ENCODE results near the gene TUBB1.

TUBB1 gene

DNA sequence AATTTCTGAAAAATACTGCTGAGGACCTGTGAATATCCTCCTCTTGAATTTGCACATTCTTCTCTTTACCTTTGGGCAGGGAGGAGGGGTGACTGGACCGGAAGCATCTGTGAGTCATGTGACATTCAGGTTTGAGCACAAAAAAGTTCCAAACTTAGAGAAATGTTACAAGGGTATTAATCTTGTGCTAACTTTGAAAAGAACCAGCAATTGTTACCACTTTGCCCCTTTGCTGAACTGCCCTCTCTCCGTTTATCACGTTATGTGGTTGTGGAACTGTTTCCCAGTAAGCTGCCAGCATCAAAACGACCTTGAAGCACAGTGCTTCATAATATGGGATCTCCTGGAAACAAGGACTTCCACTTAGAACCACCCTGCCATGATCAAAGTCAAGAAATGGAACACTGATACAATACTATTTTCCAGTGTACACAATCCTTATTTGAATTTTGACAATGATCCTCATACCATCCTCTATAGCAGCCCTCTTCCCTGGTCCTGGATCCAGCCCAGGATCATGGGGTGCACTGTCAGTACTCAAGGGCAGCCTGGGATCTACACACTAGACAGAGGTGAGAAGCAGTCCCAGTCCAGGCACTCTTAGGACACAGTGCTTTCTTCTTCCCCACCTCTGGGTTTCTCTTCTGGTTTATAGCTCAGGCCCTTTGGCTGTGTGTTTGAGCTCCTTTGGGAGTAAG is 2.3 kb upstream of the TUBB1 start:
- H3K4me1 ChIP-seq (ENCODE audit: low read length) = peaks cover 9% of the 10 kb centered on the region
- H3K36me3 ChIP-seq (replicated peaks; ENCODE audit: low read depth, low read length) = peaks cover 3% of the 10 kb centered on the region
- H3K79me2 ChIP-seq (ENCODE audit: low read length) = no peaks in the 10 kb centered on the region
- no peak overlapping the region for H3K4me2 ChIP-seq (ENCODE audit: low read length)
- H3K9me3 ChIP-seq (ENCODE audit: insufficient read depth, low read length) = no peaks in the 10 kb centered on the region
- no peaks in the 10 kb centered on the region for H4K20me1 ChIP-seq (ENCODE audit: insufficient read depth, low read length)
- no peak overlapping the region for H3K4me3 ChIP-seq (ENCODE audit: low read length)
- TF ChIP-seq CTCF (IDR thresholded peaks at IDR 0.05; ENCODE audit: low read depth, low read length) = no peak
- TF ChIP-seq EZH2phosphoT487 (IDR thresholded peaks at IDR 0.05; ENCODE audit: low read depth) = no peak
- no peak overlapping the region for H3K27ac ChIP-seq (ENCODE audit: low read length)
- H2AFZ ChIP-seq (ENCODE audit: low read depth, low read length) = no peak overlapping the region
- H3K27me3 ChIP-seq (ENCODE audit: low read depth, low read length) = 0 out of 2 replicates have a peak, but pooled peaks cover 4% of the 10 kb centered on the region
- H3K9ac ChIP-seq (ENCODE audit: low read length) = no peak overlapping the region

DNA sequence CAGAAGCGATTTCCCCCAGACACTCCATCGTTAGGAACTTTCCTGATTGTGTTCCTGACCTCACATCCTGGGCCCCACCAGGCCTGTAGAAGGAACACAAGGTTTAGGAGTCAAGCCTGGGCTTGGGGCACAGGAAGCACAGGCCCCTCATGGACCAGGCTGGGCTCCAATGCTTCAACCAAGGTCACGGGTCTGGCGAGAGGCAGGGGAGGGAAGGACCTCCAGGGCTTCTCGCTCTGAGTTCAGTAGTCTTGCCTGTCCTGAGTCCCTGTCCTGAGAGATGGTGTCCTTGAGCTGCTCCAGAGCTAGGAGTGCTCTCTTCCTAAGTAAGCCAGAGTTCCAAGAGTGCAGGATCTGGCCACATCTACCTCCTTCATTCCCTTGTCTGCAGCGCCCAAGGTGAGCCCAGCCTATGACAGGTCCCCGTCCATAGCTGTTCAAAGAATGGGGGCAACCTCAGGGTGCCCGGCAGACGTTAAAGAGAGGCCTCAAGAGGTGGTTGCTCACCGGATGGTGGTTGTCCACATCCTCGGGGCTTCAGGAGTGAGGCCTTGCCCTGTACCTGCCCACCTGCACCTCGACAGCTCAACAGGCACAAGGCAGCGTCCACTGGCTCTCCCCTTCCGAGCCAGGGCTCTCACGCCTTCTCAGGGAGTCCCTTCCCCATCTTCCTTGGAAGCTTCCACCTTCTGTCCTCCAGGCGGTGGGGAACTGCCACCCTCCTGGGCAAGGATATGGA is 1.6 kb upstream of the TUBB1 start:
- H3K4me3 ChIP-seq (ENCODE audit: low read length) = no peak overlapping the region
- peaks cover 9% of the 10 kb centered on the region for H3K4me1 ChIP-seq (ENCODE audit: low read length)
- H2AFZ ChIP-seq (ENCODE audit: low read depth, low read length) = no peak overlapping the region
- no peak overlapping the region for H3K27ac ChIP-seq (ENCODE audit: low read length)
- peaks cover 9% of the 10 kb centered on the region for H3K36me3 ChIP-seq (replicated peaks; ENCODE audit: low read depth, low read length)
- H3K27me3 ChIP-seq (ENCODE audit: low read depth, low read length) = no peaks in the 10 kb centered on the region
- H4K20me1 ChIP-seq (ENCODE audit: insufficient read depth, low read length) = 0 out of 2 replicates have a peak, but pooled peaks cover 2% of the 10 kb centered on the region
- H3K9ac ChIP-seq (ENCODE audit: low read length) = no peak overlapping the region
- H3K4me2 ChIP-seq (ENCODE audit: low read length) = no peak overlapping the region
- TF ChIP-seq EZH2phosphoT487 (IDR thresholded peaks at IDR 0.05; ENCODE audit: low read depth) = no peak
- H3K9me3 ChIP-seq (ENCODE audit: insufficient read depth, low read length) = no peaks in the 10 kb centered on the region
- no peaks in the 10 kb centered on the region for H3K79me2 ChIP-seq (ENCODE audit: low read length)

DNA sequence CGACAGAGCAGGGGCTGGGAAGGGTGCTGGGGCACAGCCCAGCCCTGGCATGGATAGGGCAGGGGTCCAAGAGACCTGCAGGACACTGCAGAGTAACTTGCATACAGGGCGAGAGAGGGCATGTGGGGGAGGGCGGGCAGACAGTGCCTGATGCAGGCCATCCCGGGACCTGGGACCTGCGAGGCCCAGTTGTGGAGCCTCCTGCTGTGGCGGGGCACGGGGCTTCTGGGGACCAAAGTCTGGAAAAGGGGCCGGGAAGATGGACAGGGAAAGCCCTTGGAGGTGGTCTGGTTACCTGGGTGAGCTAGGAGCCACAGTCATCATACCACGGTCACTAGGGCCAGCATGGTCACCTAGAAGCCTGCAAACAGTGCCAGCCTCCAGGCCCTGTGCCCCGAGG is 412 bp upstream of the TUBB1 start:
- Histone ChIP-seq H3K4me1 (ENCODE audit: low read length) (peaks cover 9% of the 10 kb centered on the region), H4K20me1 (ENCODE audit: insufficient read depth, low read length) (0 out of 2 replicates have a peak, but pooled peaks cover 6% of the 10 kb centered on the region), H3K27me3 (ENCODE audit: low read depth, low read length) (no peaks in the 10 kb centered on the region), H3K4me2 (ENCODE audit: low read length) (no peak overlapping the region), H3K79me2 (ENCODE audit: low read length) (no peaks in the 10 kb centered on the region), H3K27ac (ENCODE audit: low read length) (no peak overlapping the region), H3K4me3 (ENCODE audit: low read length) (no peak overlapping the region), H3K9ac (ENCODE audit: low read length) (no peak overlapping the region), H3K36me3 (replicated peaks; ENCODE audit: low read depth, low read length) (peaks cover 20% of the 10 kb centered on the region), H2AFZ (ENCODE audit: low read depth, low read length) (no peak overlapping the region), H3K9me3 (ENCODE audit: insufficient read depth, low read length) (no peaks in the 10 kb centered on the region)
- TF ChIP-seq CTCF (IDR thresholded peaks at IDR 0.05; ENCODE audit: low read depth, low read length) = no peak
- TF ChIP-seq EZH2phosphoT487 (IDR thresholded peaks at IDR 0.05; ENCODE audit: low read depth) = no peak

DNA sequence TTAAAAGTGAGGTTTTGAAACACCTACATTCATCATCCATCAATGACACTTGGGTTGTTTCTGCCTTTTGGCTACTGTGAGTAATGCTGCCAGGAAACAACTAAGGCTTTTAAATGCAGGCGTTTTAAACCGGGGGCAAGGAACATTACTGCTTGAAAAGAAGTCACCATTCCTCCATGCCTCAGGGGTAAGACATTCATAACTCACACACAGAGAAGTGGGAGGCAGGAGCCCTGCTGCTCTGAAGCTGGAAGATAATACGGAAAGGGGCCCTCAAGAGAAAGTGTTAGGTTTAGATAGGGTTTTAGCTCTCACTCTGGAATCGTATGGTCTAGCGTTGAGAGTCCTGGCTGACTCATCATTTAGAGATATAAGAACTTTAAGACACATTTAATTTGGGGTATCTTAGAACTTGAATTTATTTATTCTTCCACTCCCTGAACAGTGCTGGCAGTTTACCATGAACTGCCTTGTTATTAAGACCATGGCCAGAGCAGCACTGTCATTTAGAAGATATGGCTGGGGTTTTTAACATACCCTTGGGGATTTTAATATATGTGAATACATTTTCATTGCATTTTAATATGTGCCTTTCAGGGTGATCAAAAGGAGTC is 1.8 kb downstream of the TUBB1 start:
- Histone ChIP-seq H3K36me3 (replicated peaks; ENCODE audit: low read depth, low read length) (peaks cover 42% of the 10 kb centered on the region), H4K20me1 (ENCODE audit: insufficient read depth, low read length) (peaks cover 25% of the 10 kb centered on the region), H3K79me2 (ENCODE audit: low read length) (peaks cover 19% of the 10 kb centered on the region), H2AFZ (ENCODE audit: low read depth, low read length) (no peak overlapping the region), H3K4me3 (ENCODE audit: low read length) (no peak overlapping the region), H3K9ac (ENCODE audit: low read length) (no peak overlapping the region), H3K27ac (ENCODE audit: low read length) (no peak overlapping the region), H3K27me3 (ENCODE audit: low read depth, low read length) (no peaks in the 10 kb centered on the region), H3K9me3 (ENCODE audit: insufficient read depth, low read length) (no peaks in the 10 kb centered on the region), H3K4me2 (ENCODE audit: low read length) (no peak overlapping the region), H3K4me1 (ENCODE audit: low read length) (peaks cover 9% of the 10 kb centered on the region)
- TF ChIP-seq EZH2phosphoT487 (IDR thresholded peaks at IDR 0.05; ENCODE audit: low read depth) (no peak), CTCF (IDR thresholded peaks at IDR 0.05; ENCODE audit: low read depth, low read length) (no peak)
